ENCODE results near the gene HMGN1.
A peak's percentile ranks its signal among the peaks of the same experiment; 100 is the strongest.

The HMGN1 gene

DNA sequence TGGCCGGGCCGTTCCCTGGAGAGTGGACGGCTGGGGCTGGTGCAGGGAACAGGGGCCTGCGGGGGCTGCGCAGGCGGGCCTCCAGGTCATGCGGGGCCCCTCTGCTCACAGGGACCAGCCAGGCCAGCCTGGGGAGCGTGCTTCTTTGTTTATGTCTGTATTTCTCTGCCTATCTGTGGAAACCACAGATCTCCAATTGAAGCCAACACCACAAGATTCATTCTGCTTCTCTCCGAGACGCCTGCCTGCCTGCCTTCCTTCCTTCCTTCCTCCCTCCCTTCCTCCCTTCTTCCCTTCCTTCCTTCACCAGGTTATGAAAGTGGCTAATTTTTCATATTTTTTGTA lies 39.9 kb upstream of the HMGN1 start:
- TF ChIP-seq FOXP2 (optimal IDR thresholded peaks at IDR 0.05; ENCODE audit: borderline replicate concordance, extremely low read depth, extremely low read length, insufficient read depth): no peak
- no peak for TF ChIP-seq TAF1 (IDR thresholded peaks at IDR 0.05; ENCODE audit: borderline replicate concordance, insufficient read depth, low read length)
- no peak for TF ChIP-seq POLR2AphosphoS5 (IDR thresholded peaks at IDR 0.05; ENCODE audit: low read depth, low read length)
- TF ChIP-seq, protein P1, sequence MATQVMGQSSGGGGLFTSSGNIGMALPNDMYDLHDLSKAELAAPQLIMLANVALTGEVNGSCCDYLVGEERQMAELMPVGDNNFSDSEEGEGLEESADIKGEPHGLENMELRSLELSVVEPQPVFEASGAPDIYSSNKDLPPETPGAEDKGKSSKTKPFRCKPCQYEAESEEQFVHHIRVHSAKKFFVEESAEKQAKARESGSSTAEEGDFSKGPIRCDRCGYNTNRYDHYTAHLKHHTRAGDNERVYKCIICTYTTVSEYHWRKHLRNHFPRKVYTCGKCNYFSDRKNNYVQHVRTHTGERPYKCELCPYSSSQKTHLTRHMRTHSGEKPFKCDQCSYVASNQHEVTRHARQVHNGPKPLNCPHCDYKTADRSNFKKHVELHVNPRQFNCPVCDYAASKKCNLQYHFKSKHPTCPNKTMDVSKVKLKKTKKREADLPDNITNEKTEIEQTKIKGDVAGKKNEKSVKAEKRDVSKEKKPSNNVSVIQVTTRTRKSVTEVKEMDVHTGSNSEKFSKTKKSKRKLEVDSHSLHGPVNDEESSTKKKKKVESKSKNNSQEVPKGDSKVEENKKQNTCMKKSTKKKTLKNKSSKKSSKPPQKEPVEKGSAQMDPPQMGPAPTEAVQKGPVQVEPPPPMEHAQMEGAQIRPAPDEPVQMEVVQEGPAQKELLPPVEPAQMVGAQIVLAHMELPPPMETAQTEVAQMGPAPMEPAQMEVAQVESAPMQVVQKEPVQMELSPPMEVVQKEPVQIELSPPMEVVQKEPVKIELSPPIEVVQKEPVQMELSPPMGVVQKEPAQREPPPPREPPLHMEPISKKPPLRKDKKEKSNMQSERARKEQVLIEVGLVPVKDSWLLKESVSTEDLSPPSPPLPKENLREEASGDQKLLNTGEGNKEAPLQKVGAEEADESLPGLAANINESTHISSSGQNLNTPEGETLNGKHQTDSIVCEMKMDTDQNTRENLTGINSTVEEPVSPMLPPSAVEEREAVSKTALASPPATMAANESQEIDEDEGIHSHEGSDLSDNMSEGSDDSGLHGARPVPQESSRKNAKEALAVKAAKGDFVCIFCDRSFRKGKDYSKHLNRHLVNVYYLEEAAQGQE (IDR thresholded peaks at IDR 0.05; ENCODE audit: insufficient read depth in 1 of 2, low read depth in 2 of 2, low read length in 2 of 2): no peak
- TF ChIP-seq SIN3A (IDR thresholded peaks at IDR 0.05; ENCODE audit: borderline replicate concordance, insufficient read depth, low read length): no peak

DNA sequence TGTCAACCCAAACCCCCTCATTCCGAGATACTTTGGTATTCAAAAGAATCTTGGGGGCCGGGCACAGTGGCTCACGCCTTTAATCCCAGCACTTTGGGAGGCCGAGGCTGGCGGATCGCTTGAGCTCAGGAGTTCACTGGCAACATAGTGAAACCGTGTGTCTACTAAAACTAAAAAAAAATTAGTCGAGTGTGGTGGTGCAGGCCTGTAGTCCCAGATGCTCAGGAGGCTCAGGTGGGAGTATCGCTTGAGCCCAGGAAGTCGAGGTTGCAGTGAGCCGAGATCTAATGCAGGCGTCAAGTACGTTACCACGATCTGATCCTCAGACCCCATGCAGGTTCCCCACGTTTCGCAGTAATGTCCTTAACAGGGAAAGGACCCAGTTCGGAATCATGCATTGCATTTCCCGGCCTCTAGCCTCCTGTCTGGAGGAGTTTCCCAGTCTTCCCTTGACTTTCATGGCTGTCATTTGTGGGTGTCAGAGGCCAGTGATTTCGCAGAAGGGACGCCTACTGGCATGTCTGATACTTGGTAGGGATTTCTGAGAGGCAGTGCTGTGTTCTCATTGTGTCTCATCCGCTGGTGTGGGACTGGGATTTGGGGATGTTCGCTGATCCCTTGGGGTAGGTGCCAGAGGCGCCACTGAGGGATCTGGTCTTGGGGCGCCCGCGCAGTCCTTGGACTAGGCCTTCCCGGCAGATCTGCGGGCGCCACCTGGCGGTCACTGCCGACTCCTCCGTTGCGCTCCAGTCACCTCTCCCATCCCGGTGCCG lies 39.3 kb upstream of the HMGN1 start:
- TF ChIP-seq FOXP2 (optimal IDR thresholded peaks at IDR 0.05; ENCODE audit: borderline replicate concordance, extremely low read depth, extremely low read length, insufficient read depth) (peak; percentile 70), TAF1 (IDR thresholded peaks at IDR 0.05; ENCODE audit: borderline replicate concordance, insufficient read depth, low read length) (peak; percentile 27; the same call in 1 of the 2 replicates)
- TF ChIP-seq, protein P1 (IDR thresholded peaks at IDR 0.05; ENCODE audit: insufficient read depth in 1 of 2, low read depth in 2 of 2, low read length in 2 of 2): no peak

DNA sequence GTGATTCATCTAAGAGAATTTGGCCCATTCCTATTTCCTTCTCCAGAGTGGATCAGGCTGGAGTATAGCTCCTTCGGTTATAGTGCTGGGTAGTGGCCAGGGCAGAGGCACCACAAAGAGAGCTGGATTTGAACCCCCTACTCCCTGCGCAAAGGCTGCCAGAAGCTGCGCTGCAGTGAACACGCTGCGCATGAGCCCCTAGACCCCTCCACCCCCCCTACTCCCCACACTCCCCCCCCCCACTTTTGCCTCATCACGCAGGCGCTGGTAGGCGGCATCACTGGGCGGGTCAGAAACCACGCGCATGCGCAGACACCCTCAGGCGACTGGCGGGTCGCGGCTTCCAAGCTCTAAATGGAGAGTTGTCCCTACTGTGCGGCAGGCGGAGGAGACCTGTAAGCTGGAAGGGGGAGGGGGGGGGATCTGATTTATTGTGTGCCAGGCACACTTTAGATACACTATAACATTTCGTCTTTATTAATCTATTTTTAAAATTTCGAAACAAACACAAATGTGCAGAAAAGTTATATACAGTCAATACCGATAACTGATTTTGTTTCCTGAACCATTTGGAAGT lies 38.7 kb upstream of the HMGN1 start:
- TF ChIP-seq SIN3A (IDR thresholded peaks at IDR 0.05; ENCODE audit: borderline replicate concordance, insufficient read depth, low read length) (no peak), FOXP2 (optimal IDR thresholded peaks at IDR 0.05; ENCODE audit: borderline replicate concordance, extremely low read depth, extremely low read length, insufficient read depth) (no peak), POLR2AphosphoS5 (IDR thresholded peaks at IDR 0.05; ENCODE audit: low read depth, low read length) (no peak; the same call in none of the 2 replicates), TAF1 (IDR thresholded peaks at IDR 0.05; ENCODE audit: borderline replicate concordance, insufficient read depth, low read length) (no peak)
- TF ChIP-seq, protein P1 (IDR thresholded peaks at IDR 0.05; ENCODE audit: insufficient read depth in 1 of 2, low read depth in 2 of 2, low read length in 2 of 2): no peak

DNA sequence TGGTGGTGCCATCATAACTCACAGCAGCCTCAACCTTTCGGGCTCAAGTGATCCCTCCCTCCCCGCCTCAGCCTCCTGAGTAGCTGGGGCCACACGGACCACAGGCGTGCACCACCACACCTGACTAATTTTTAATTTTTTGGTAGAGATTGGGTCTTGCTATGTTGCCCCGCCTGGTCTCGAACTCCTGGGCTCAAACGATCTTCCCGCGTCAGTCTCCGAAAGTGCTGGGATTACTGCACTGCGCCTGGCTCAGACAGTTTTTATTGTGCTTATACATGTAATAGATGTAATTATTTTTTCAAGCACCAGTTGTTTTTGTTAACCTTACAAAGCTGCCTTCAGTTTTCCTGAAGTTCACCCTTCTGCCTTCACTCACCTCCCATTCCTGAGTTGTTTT lies 38.0 kb upstream of the HMGN1 start:
- TF ChIP-seq, protein P1 (IDR thresholded peaks at IDR 0.05; ENCODE audit: insufficient read depth in 1 of 2, low read depth in 2 of 2, low read length in 2 of 2): no peak
- no peak for TF ChIP-seq SIN3A (IDR thresholded peaks at IDR 0.05; ENCODE audit: borderline replicate concordance, insufficient read depth, low read length)
- TF ChIP-seq FOXP2 (optimal IDR thresholded peaks at IDR 0.05; ENCODE audit: borderline replicate concordance, extremely low read depth, extremely low read length, insufficient read depth): no peak
- no peak for TF ChIP-seq POLR2AphosphoS5 (IDR thresholded peaks at IDR 0.05; ENCODE audit: low read depth, low read length)
- TF ChIP-seq TAF1 (IDR thresholded peaks at IDR 0.05; ENCODE audit: borderline replicate concordance, insufficient read depth, low read length): no peak
